Measurements from ENCODE around the gene CNTN6. TPM values are rescaled to one million over a fixed set of nuclear protein-coding genes. Genes with fewer than 3 reads are reported as not detected.

Gene CNTN6
- total RNA-seq, 4 donors from 2014 or later = 7.7 to 16.4 (median 8.9) TPM

GRCh38 chr3:1068985-1069384 lies 23.8 kb upstream of the CNTN6 start:
- Histone ChIP-seq H3K36me3 (no peaks in the 10 kb centered on the region), H3K27ac (no peak overlapping the region), H3K4me1 (no peaks in the 10 kb centered on the region), H3K27me3 (no peaks in the 10 kb centered on the region), H3K9me3 (no peaks in the 10 kb centered on the region), H3K4me3 (replicated peaks in 1 of 3) (no peak overlapping the region)
- TF ChIP-seq POLR2A (IDR thresholded peaks at IDR 0.05) = no peak
- no peak for TF ChIP-seq CTCF (IDR thresholded peaks at IDR 0.05)
- no peak for DNase-seq
- intact Hi-C loops (cut with DNase I) = no loop called here
- 44 to 53% methylated on average over 4 of the region's 4 CpGs for WGBS, 2 donors

GRCh38 chr3:1072041-1072440 lies 20.8 kb upstream of the CNTN6 start:
- TF ChIP-seq CTCF (IDR thresholded peaks at IDR 0.05) (no peak), POLR2A (IDR thresholded peaks at IDR 0.05) (no peak)
- no peak for DNase-seq
- intact Hi-C loops (cut with DNase I) = no loop called here
- WGBS, 2 donors = 86 to 90% methylated on average over 5 of the region's 5 CpGs
- no peak overlapping the region for H3K4me3 ChIP-seq (replicated peaks in 1 of 3)
- H3K4me1 ChIP-seq = no peaks in the 10 kb centered on the region
- no peaks in the 10 kb centered on the region for H3K27me3 ChIP-seq
- no peaks in the 10 kb centered on the region for H3K9me3 ChIP-seq
- no peaks in the 10 kb centered on the region for H3K36me3 ChIP-seq
- no peak overlapping the region for H3K27ac ChIP-seq

- no peak for TF ChIP-seq CTCF (IDR thresholded peaks at IDR 0.05)
- TF ChIP-seq POLR2A (IDR thresholded peaks at IDR 0.05) = no peak
- no peak for DNase-seq
These were observed 13.2 kb upstream of the CNTN6 start for GRCh38 chr3:1079662-1080061.

GRCh38 chr3:1082108-1082507 lies 10.7 kb upstream of the CNTN6 start:
- Histone ChIP-seq H3K36me3 (no peaks in the 10 kb centered on the region), H3K9me3 (no peaks in the 10 kb centered on the region), H3K4me1 (no peaks in the 10 kb centered on the region), H3K27me3 (no peaks in the 10 kb centered on the region), H3K4me3 (replicated peaks in 1 of 3) (no peak overlapping the region), H3K27ac (no peak overlapping the region)
- 32 to 52% methylated on average over 2 of the region's 2 CpGs for WGBS, 2 donors
- intact Hi-C loops (cut with DNase I) = no loop called here
- peak; percentile 61 to 73 for DNase-seq
- TF ChIP-seq CTCF (IDR thresholded peaks at IDR 0.05) (peak; percentile 41 to 88 (median 76)), POLR2A (IDR thresholded peaks at IDR 0.05) (no peak)

More at GRCh38 chr3:1079662-1080061, 13.2 kb upstream of the CNTN6 start:
- no peak overlapping the region for H3K4me3 ChIP-seq (replicated peaks in 1 of 3)
- intact Hi-C loops (cut with DNase I) = no loop called here
- H3K36me3 ChIP-seq = no peaks in the 10 kb centered on the region
- no peaks in the 10 kb centered on the region for H3K4me1 ChIP-seq
- no peak overlapping the region for H3K27ac ChIP-seq
- no peaks in the 10 kb centered on the region for H3K27me3 ChIP-seq
- H3K9me3 ChIP-seq = no peaks in the 10 kb centered on the region

- Histone ChIP-seq H3K9me3 (no peaks in the 10 kb centered on the region), H3K4me1 (peaks cover 13 to 17% of the 10 kb centered on the region in 2 donors), H3K4me3 (replicated peaks in 1 of 3) (no peak overlapping the region), H3K36me3 (no peaks in the 10 kb centered on the region), H3K27me3 (no peaks in the 10 kb centered on the region), H3K27ac (peak overlapping the region; percentile 5 to 30 (median 27))
- TF ChIP-seq CTCF (IDR thresholded peaks at IDR 0.05) (peak in 4 of 6 experiments; percentile 44 to 86 (median 66)), POLR2A (IDR thresholded peaks at IDR 0.05) (no peak)
- intact Hi-C loops (cut with DNase I) = no loop called here
- WGBS, 2 donors = 13 to 15% methylated on average over 3 of the region's 3 CpGs
- peak; percentile 77 to 79 for DNase-seq
These were observed 5.7 kb upstream of the CNTN6 start for GRCh38 chr3:1087066-1087560.
